T-helper 22 cell (primary cell): ENCODE data around the gene ZNF552.

Experiments
- DNase-seq: peaks from one replicate; pipeline ENCODE4 v3.0.0-alpha.2; 2020; ENCODE audit warnings: low read depth

Gene ZNF552

GRCh38 chr19:57776764-57777296 lies 37.9 kb downstream of the ZNF552 start:
- no peak for DNase-seq

- DNase-seq = no peak
These were observed 41.2 kb downstream of the ZNF552 start for GRCh38 chr19:57773488-57773887.

- no peak for DNase-seq
These were observed 43.3 kb downstream of the ZNF552 start for GRCh38 chr19:57771417-57771816.

- peak; percentile 78 for DNase-seq
These were observed 45.2 kb downstream of the ZNF552 start, which contains the start of gene ZNF586 for GRCh38 chr19:57769345-57770131. TSS of gene ZNF586 (plus strand) at chr19:57769676. CDS start at chr19:57769843, 167 bp downstream.

- DNase-seq = no peak
These were observed 55.6 kb downstream of the ZNF552 start for GRCh38 chr19:57759096-57759495.

- no peak for DNase-seq
These were observed 56.8 kb downstream of the ZNF552 start for GRCh38 chr19:57757941-57758340.
